ENCODE data around the gene CDH18.

DNA sequence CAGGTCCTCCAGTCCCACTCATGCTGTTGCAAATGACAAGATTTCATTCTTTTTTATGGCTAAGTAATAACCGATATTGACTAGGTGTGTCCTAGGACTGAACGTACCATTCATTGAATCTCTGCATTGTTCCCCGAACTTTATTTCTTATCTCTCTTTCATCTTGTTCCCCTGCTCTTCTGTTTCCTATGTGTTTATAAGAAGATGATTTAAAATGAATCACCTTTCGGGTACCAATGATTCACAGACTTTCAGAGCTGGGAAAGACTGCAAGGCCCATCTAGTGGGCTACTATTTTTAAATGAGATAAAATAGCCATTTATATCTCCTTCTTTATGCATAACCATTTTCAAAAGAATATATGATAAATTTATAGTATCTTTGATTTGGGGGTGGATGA, 133.0 kb downstream of the CDH18 start:
- TF ChIP-seq EZH2 (IDR thresholded peaks at IDR 0.05; ENCODE audit: insufficient read depth, poor library complexity, severe bottlenecking) = no peak
- no peak for TF ChIP-seq EZH2phosphoT487 (IDR thresholded peaks at IDR 0.05; ENCODE audit: insufficient read depth, low read depth)

Data from GM23248 (cell line).